GM19328 (cell line): ENCODE measurements around the gene POU2AF3.
"Not testable (repeated sequence)": the region's sequence is repeated elsewhere in the genome, so short reads cannot be mapped to it uniquely, and the experiment has no call there.

Experiments used
- ATAC-seq: cut with Tn5 transposase; IDR thresholded peaks from one replicate; pipeline ENCODE4 v1.9.1; 2021; ENCODE audit warnings: mild to moderate bottlenecking, moderate library complexity; ENCODE audit not compliant: unreplicated experiment

The POU2AF3 gene

GRCh38 chr11:111298413-111299100 lies at the start of gene POU2AF3:
POU2AF3 (plus strand) TSS chr11:111298546; CDS start chr11:111298582, 36 bp downstream.
- no peak for ATAC-seq

- ATAC-seq, result no peak
Observed at GRCh38 chr11:111250936-111251335, 47.4 kb upstream of the POU2AF3 start.

GRCh38 chr11:111253131-111253530 lies 45.2 kb upstream of the POU2AF3 start:
- ATAC-seq, result no peak

- no peak for ATAC-seq
Observed at GRCh38 chr11:111253630-111254029, 44.7 kb upstream of the POU2AF3 start.

GRCh38 chr11:111258046-111258445 lies 40.3 kb upstream of the POU2AF3 start:
- no peak for ATAC-seq

- ATAC-seq, result no peak
Observed at GRCh38 chr11:111259896-111260295, 38.5 kb upstream of the POU2AF3 start.

- no peak for ATAC-seq
Observed at GRCh38 chr11:111260811-111261210, 37.5 kb upstream of the POU2AF3 start.

- ATAC-seq, result no peak
Observed at GRCh38 chr11:111264646-111265045, 33.7 kb upstream of the POU2AF3 start.

GRCh38 chr11:111265421-111265820 lies 32.9 kb upstream of the POU2AF3 start:
- ATAC-seq, result no peak

GRCh38 chr11:111268303-111268702 lies 30.0 kb upstream of the POU2AF3 start:
- ATAC-seq, result not testable (repeated sequence)

- no peak for ATAC-seq
Observed at GRCh38 chr11:111269146-111269868, 29.0 kb upstream of the POU2AF3 start.

- ATAC-seq, result no peak
Observed at GRCh38 chr11:111272420-111272819, 25.9 kb upstream of the POU2AF3 start.

GRCh38 chr11:111282562-111283075 lies 15.7 kb upstream of the POU2AF3 start:
- no peak for ATAC-seq

GRCh38 chr11:111283945-111284481 lies 14.3 kb upstream of the POU2AF3 start:
- no peak for ATAC-seq

GRCh38 chr11:111285189-111286091 lies 12.9 kb upstream of the POU2AF3 start:
- ATAC-seq, result no peak

- ATAC-seq, result no peak
Observed at GRCh38 chr11:111291764-111292163, 6.6 kb upstream of the POU2AF3 start.

- not testable (repeated sequence) for ATAC-seq
Observed at GRCh38 chr11:111292408-111292807, 5.9 kb upstream of the POU2AF3 start.

- no peak for ATAC-seq
Observed at GRCh38 chr11:111296196-111296595, 2.1 kb upstream of the POU2AF3 start.

GRCh38 chr11:111297696-111298095 lies 650 bp upstream of the POU2AF3 start:
- ATAC-seq, result no peak

GRCh38 chr11:111299101-111300026 lies 1.0 kb downstream of the POU2AF3 start:
- no peak for ATAC-seq
